HG02884 (cell line): Measurements from ENCODE around the gene PLD6.
A peak's percentile ranks its signal among the peaks of the same experiment; 100 is the strongest.
"Not testable (repeated sequence)": the region's sequence is repeated elsewhere in the genome, so short reads cannot be mapped to it uniquely, and the experiment has no call there.

Experiments
- ATAC-seq: cut with Tn5 transposase; IDR thresholded peaks from one replicate; pipeline ENCODE4 v1.9.1; 2021; ENCODE audit warnings: mild to moderate bottlenecking, moderate library complexity; ENCODE audit not compliant: unreplicated experiment

The PLD6 gene, protein sequence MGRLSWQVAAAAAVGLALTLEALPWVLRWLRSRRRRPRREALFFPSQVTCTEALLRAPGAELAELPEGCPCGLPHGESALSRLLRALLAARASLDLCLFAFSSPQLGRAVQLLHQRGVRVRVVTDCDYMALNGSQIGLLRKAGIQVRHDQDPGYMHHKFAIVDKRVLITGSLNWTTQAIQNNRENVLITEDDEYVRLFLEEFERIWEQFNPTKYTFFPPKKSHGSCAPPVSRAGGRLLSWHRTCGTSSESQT

DNA sequence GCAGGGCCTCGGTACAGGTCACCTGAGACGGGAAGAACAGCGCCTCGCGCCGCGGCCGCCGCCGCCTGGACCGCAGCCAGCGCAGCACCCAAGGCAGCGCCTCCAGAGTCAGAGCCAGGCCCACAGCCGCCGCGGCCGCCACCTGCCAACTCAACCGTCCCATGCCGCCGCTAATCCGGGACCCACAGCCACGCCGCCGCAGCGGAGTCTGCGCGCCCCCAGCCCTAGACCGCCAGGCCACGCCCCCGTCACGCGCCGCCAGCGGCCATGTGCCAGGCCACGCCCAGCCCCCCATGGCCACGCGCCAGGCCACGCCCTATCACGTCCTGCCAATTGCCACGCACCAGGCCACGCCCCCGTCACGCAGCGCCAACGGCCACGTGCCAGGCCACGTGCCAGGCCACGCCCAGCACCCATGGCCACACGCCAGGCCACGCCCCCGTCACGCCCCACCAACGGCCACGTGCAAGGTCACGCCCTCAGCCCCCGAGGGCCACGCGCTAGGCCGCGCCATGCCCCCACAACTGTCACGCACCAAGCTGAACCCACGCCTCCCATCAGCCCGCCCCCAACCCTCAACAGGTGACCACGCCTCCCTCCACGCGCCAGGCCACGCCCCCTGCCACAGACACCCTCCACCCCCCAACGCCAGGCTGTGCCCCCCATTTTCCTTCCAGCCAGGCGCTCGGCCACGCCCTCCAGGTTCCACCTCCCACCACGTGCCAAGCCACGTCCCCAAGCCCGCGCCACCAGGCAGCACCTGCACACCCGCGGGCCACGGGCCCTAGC lies at the start of gene PLD6:
PLD6 (minus strand) TSS at position 210 of the 789 bp plus-strand sequence; CDS start at position 163, 47 bp downstream.
- ATAC-seq, result peak; percentile 41

- ATAC-seq, result not testable (repeated sequence)
Measured at GRCh38 chr17:17255689-17256088, 49.6 kb upstream of the PLD6 start.

- ATAC-seq, result no peak
Measured at GRCh38 chr17:17254036-17254435, 47.9 kb upstream of the PLD6 start.

DNA sequence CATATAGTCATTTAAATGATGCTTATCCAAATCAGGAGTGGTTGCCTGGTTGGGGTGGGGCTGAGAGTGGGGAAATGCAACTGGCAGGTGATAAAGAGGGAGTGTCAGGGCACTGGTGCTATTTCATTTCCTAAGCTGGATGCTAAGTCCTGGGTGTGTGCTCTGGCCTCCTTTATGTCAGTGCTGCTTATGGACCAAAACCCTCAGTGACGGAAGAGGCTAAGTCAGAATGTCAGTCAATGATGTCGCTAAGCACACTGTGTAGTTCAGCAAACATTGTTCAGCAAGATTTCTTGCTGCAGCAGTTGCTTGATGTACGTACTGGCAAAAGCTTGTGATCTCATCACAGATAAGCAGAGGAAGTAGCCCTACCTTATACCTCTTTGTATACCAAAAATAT lies 47.3 kb upstream of the PLD6 start:
- ATAC-seq, result no peak

GRCh38 chr17:17252149-17252661 lies 46.1 kb upstream of the PLD6 start:
- ATAC-seq, result no peak

GRCh38 chr17:17246879-17247278 lies 40.7 kb upstream of the PLD6 start:
- no peak for ATAC-seq

DNA sequence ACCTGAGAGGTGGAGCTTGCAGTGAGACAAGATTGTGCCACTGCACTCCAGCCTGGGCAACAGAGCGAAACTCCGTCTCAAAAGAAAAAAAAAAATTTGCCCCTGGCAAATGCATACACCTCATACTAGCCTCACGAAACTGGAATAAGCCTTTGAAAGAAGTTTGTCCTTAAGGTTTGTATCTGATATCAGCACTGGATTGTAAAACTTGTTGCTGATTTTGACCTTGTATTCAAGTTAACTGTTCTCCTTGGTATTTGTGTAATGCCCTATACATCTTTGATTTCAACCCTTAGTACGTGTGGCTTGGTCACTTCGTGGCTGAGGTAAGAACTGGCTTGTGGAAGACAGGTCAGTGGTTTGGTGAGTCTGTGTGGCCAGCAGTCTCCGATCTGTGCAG lies 37.0 kb upstream of the PLD6 start:
- no peak for ATAC-seq

GRCh38 chr17:17242246-17242645 lies 36.1 kb upstream of the PLD6 start:
- ATAC-seq, result no peak

DNA sequence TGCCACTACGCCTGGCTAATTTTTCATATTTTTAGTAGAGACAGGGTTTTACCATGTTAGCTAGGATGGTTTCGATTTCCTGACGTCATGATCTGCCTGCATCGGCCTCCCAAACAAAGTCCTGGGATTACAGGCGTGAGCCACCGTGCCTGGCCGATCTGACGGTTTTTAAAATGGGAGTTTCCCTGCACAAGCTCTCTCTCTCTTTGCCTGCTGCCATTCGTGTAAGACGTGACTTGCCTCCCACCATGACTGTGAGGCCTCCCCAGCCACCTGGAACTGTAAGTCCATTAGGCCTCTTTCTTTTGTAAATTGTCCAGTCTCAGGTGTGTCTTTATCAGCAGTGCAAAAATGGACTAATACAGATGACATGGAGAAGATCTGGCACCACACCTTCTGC lies 35.5 kb upstream of the PLD6 start:
- no peak for ATAC-seq

- no peak for ATAC-seq
Measured at GRCh38 chr17:17239832-17240231, 33.7 kb upstream of the PLD6 start.

DNA sequence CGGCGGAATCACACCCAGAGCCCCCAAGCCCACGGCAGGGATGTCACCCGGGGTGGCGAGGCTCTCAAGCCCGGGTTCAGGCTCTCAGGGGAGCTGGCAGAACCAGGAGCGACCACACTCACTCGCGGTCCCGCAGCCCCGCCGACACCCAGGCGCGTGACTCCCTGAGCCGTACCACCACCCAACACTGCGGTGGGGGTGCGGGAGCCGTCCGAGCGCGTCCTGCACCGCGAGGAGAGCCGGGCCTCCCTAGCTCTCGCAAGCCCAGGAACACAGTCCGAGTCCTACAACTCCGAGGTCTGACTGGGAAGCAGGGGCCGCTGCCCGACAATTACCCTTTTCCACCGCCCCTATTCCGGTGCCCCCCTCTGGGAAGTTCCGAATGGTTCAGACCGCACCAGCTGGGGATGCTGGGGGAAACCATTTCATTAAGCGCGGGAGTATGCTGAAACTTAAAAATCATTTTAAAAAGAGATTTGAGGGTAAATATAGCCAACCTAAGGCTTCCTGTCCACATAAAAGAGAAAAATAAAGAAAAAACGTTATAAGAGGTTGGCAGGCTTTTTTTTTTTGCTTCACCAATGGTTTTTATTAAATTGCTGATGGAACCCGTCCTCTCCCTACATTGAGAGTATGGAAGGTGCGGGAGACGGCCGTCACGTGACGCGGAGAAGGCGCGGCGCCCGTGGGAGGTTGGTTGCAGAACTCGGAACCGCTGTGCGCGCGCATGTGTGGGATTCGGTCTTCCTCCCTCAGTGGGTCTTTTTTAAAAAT lies 31.1 kb upstream of the PLD6 start, which contains the start of gene FLCN:
FLCN (minus strand) TSS at position 143 of the 774 bp plus-strand sequence. CDS start 9,031 bp downstream, outside the sequence.
- ATAC-seq, result peak; percentile 69

DNA sequence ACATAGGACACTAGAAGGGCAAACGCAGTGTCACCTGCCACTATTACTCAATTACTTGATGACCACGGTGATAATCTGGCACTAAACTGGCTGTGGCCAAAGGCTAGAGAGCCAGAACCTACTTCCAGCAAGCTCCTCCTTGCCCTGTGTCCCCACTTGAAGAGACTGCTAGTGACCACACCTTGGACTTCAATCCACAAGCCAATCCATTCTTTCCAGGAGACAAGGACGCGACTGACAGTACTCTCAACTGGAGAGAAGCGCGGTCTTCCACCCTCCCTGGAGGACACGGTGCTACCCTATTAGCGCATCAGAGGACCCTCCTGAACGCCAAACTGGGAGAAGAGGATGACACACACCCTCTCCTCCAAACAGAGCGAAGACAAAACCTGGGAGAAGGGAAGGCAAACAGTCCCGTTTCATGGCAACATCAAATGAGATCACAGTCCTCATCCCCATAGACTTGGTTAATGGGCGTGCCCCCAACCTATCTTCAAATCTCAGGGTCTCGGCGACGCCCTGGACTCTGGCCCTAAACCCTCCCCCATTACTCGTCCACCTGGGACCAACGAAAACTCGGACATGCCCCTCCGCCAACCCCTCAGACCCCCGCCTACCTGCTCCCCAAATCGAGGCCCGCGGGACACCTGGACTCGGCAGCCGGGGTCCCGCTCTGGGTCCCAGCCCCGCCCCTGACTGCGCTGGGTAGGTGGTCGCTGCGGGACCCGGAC lies 30.3 kb upstream of the PLD6 start:
- ATAC-seq, result peak; percentile 11

GRCh38 chr17:17235212-17236174 lies 29.4 kb upstream of the PLD6 start:
- no peak for ATAC-seq

GRCh38 chr17:17232303-17232621 lies 26.1 kb upstream of the PLD6 start:
- no peak for ATAC-seq

DNA sequence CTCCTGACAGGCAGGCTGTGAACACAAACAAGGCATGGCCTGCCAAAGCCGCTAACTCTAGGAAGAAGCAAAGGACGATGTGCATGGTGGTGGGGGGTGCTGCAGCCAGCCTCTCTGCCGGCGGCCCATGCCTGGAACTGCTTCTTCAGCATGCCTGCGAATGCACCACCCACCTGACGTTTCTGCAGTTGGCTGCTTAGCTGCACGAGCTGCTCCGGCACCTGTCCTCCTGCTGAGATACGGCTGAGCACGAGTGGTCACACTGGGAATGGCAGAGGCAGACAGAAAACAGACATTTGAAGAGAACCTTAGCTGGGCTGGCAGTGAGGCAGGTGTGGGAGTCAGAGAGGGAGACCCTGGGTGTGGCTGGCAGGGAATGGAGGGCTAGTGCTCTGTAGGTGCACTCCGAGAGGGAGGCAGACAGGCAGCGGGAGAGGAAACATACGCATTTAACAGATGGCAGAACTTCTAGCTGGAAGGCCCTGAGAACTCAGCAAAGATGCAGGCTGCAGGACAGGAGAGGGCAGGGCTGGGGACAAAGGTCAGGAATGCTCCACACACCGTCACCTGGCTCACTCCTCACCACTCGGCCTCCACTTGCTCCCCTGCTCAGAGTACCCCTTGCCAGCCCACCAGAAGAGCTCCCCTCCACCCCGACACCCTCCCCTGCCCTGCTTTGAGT lies 25.6 kb upstream of the PLD6 start:
- ATAC-seq, result no peak

GRCh38 chr17:17229416-17230384 lies 23.6 kb upstream of the PLD6 start:
- no peak for ATAC-seq

- no peak for ATAC-seq
Measured at GRCh38 chr17:17228521-17229279, 22.6 kb upstream of the PLD6 start.
